Nucleus accumbens (tissue), 56 donors: Measurements from ENCODE around the gene KDM3B.

Experiments
- DNase-seq, 56 donors: peaks; one replicate each; lab custom pipeline; 2025; lab: John Stamatoyannopoulos, UW

Gene KDM3B

GRCh38 chr5:138344887-138345622, 7.4 kb upstream of the KDM3B start:
- no peak for DNase-seq

GRCh38 chr5:138346889-138347288, 5.6 kb upstream of the KDM3B start:
- no peak for DNase-seq

GRCh38 chr5:138349852-138350562, 2.5 kb upstream of the KDM3B start:
- no peak for DNase-seq

- no peak for DNase-seq
These were observed 2.0 kb upstream of the KDM3B start for GRCh38 chr5:138350563-138350890.

GRCh38 chr5:138351056-138351455, 1.4 kb upstream of the KDM3B start:
- no peak for DNase-seq

- DNase-seq: no peak
These were observed 968 bp upstream of the KDM3B start for GRCh38 chr5:138351517-138351916.

- peak in 46 of 56 donors; percentile 28 to 81 (median 68) for DNase-seq
These were observed 456 bp downstream of the KDM3B start for GRCh38 chr5:138352722-138353559.

- peak in 2 of 56 donors; percentile 48 to 49 for DNase-seq
These were observed 1.1 kb downstream of the KDM3B start for GRCh38 chr5:138353560-138354080.

- DNase-seq: peak in 1 of 56 donors; percentile 23
These were observed 1.9 kb downstream of the KDM3B start for GRCh38 chr5:138354387-138354786.

GRCh38 chr5:138354926-138355378, 2.5 kb downstream of the KDM3B start:
- DNase-seq: peak in 23 of 56 donors; percentile 4 to 60 (median 19)

- DNase-seq: no peak
These were observed 7.1 kb downstream of the KDM3B start for GRCh38 chr5:138359621-138360020.

- no peak for DNase-seq
These were observed 8.5 kb downstream of the KDM3B start for GRCh38 chr5:138360941-138361452.

- no peak for DNase-seq
These were observed 12.1 kb downstream of the KDM3B start for GRCh38 chr5:138364576-138364975.

- DNase-seq: no peak
These were observed 14.3 kb downstream of the KDM3B start for GRCh38 chr5:138366632-138367382.

- no peak for DNase-seq
These were observed 16.8 kb downstream of the KDM3B start for GRCh38 chr5:138369261-138369660.

- no peak for DNase-seq
These were observed 17.2 kb downstream of the KDM3B start for GRCh38 chr5:138369706-138370105.

- no peak for DNase-seq
These were observed 18.1 kb downstream of the KDM3B start for GRCh38 chr5:138370537-138370936.

GRCh38 chr5:138371454-138371853, 19.0 kb downstream of the KDM3B start:
- DNase-seq: no peak

GRCh38 chr5:138372225-138372624, 19.7 kb downstream of the KDM3B start:
- DNase-seq: no peak

- DNase-seq: no peak
These were observed 20.2 kb downstream of the KDM3B start for GRCh38 chr5:138372653-138373052.
